GM13976 (cell line): ENCODE data around the gene CLCF1.

Experiments
- DNase-seq: peaks from one replicate; pipeline ENCODE4 v3.0.0; 2012; ENCODE audit warnings: low spot score
- in situ Hi-C: fragments of 300-500 bp; cut with MboI; formaldehyde crosslinking; loops from one replicate; pipeline ENCODE4 v1.12.0; 2022; ENCODE audit warnings: low sequenced_read_pairs, mixed read lengths, inconsistent platforms; ENCODE audit not compliant: unreplicated experiment
- TF ChIP-seq, protein P1 (sequence below): IDR thresholded peaks from 2 replicates; pipeline ENCODE4 v1.5.1; 2012; ENCODE audit warnings: borderline replicate concordance, mild to moderate bottlenecking; ENCODE audit not compliant: insufficient read depth; ENCODE audit errors: extremely low read depth, missing control alignments, control extremely low read depth

The CLCF1 gene

GRCh38 chr11:67393990-67394389 lies 20.6 kb upstream of the CLCF1 start:
- DNase-seq = no peak
- TF ChIP-seq, protein P1, sequence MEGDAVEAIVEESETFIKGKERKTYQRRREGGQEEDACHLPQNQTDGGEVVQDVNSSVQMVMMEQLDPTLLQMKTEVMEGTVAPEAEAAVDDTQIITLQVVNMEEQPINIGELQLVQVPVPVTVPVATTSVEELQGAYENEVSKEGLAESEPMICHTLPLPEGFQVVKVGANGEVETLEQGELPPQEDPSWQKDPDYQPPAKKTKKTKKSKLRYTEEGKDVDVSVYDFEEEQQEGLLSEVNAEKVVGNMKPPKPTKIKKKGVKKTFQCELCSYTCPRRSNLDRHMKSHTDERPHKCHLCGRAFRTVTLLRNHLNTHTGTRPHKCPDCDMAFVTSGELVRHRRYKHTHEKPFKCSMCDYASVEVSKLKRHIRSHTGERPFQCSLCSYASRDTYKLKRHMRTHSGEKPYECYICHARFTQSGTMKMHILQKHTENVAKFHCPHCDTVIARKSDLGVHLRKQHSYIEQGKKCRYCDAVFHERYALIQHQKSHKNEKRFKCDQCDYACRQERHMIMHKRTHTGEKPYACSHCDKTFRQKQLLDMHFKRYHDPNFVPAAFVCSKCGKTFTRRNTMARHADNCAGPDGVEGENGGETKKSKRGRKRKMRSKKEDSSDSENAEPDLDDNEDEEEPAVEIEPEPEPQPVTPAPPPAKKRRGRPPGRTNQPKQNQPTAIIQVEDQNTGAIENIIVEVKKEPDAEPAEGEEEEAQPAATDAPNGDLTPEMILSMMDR = no peak
- in situ Hi-C loops = no loop called here

- TF ChIP-seq, protein P1 = no peak
- DNase-seq = no peak
- in situ Hi-C loops = no loop called here
These were observed 20.0 kb upstream of the CLCF1 start for GRCh38 chr11:67393437-67393836.

GRCh38 chr11:67392183-67392715 lies 18.9 kb upstream of the CLCF1 start:
- DNase-seq = no peak
- in situ Hi-C loops = no loop called here
- TF ChIP-seq, protein P1 = no peak

GRCh38 chr11:67391304-67392182 lies 18.1 kb upstream of the CLCF1 start, which contains the start of gene RAD9A:
Gene RAD9A, plus strand, starts transcription at chr11:67391986. Its CDS starts 59 bp downstream, at chr11:67392045.
- peak; percentile 99 for DNase-seq
- in situ Hi-C loops = no loop called here
- TF ChIP-seq, protein P1 = no peak

GRCh38 chr11:67390947-67391303 lies 17.5 kb upstream of the CLCF1 start:
- no peak for DNase-seq
- in situ Hi-C loops = no loop called here
- TF ChIP-seq, protein P1 = no peak

- in situ Hi-C loops = loop anchor here (10.0 kb wide), 2 partner anchors 115 to 125 kb away; partner anchors contain the start of genes CDK2AP2, GRK2 and PITPNM1
- TF ChIP-seq, protein P1 = peak; percentile 78
- DNase-seq = peak; percentile 72
These were observed 16.1 kb upstream of the CLCF1 start for GRCh38 chr11:67389477-67389876.
